BE2C (cell line): ENCODE data around the gene GDF15.

Experiments used
- DNase-seq: peaks from one replicate; pipeline ENCODE4 v3.0.0-alpha.2; 2020
- H3K27me3 ChIP-seq: fragments of 250-450 bp; sonication (Bioruptor Pico); 2 replicates; pipeline ENCODE4 v1.5.1; 2020; ENCODE audit warnings: mild to moderate bottlenecking
- H3K36me3 ChIP-seq: fragments of 250-450 bp; sonication (Bioruptor Pico); 2 replicates; pipeline ENCODE4 v1.5.1; 2020; ENCODE audit warnings: mild to moderate bottlenecking
- H3K4me1 ChIP-seq: fragments of 250-450 bp; sonication (Bioruptor Pico); 2 replicates; pipeline ENCODE4 v1.5.1; 2020
- H3K4me3 ChIP-seq: 2 replicates; pipeline ENCODE4 v1.5.1; 2011; ENCODE audit warnings: low read depth, low read length
- H3K9me3 ChIP-seq: fragments of 250-450 bp; sonication (Bioruptor Pico); 2 replicates; pipeline ENCODE4 v1.5.1; 2020
- TF ChIP-seq, protein P1 (sequence below): IDR thresholded peaks from 2 replicates; pipeline ENCODE4 v1.5.1; 2012; ENCODE audit warnings: mild to moderate bottlenecking, low read depth, low read length

Gene GDF15

GRCh38 chr19:18435178-18435841, 49.4 kb downstream of the GDF15 start:
- H3K4me1 ChIP-seq = peaks cover 25% of the 10 kb centered on the region
- TF ChIP-seq, protein P1, sequence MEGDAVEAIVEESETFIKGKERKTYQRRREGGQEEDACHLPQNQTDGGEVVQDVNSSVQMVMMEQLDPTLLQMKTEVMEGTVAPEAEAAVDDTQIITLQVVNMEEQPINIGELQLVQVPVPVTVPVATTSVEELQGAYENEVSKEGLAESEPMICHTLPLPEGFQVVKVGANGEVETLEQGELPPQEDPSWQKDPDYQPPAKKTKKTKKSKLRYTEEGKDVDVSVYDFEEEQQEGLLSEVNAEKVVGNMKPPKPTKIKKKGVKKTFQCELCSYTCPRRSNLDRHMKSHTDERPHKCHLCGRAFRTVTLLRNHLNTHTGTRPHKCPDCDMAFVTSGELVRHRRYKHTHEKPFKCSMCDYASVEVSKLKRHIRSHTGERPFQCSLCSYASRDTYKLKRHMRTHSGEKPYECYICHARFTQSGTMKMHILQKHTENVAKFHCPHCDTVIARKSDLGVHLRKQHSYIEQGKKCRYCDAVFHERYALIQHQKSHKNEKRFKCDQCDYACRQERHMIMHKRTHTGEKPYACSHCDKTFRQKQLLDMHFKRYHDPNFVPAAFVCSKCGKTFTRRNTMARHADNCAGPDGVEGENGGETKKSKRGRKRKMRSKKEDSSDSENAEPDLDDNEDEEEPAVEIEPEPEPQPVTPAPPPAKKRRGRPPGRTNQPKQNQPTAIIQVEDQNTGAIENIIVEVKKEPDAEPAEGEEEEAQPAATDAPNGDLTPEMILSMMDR = no peak
- H3K36me3 ChIP-seq = peaks cover 31% of the 10 kb centered on the region
- H3K27me3 ChIP-seq = no peaks in the 10 kb centered on the region
- no peak overlapping the region for H3K4me3 ChIP-seq
- DNase-seq = no peak
- no peaks in the 10 kb centered on the region for H3K9me3 ChIP-seq

GRCh38 chr19:18435842-18436670, 50.1 kb downstream of the GDF15 start:
- Histone ChIP-seq H3K4me3 (no peak overlapping the region; the same call in 1 of the 2 replicates), H3K27me3 (no peaks in the 10 kb centered on the region), H3K4me1 (peaks cover 25% of the 10 kb centered on the region), H3K36me3 (peaks cover 28% of the 10 kb centered on the region), H3K9me3 (no peaks in the 10 kb centered on the region)
- TF ChIP-seq, protein P1 = no peak
- no peak for DNase-seq

- no peaks in the 10 kb centered on the region for H3K9me3 ChIP-seq
- H3K4me1 ChIP-seq = peaks cover 23% of the 10 kb centered on the region
- TF ChIP-seq, protein P1 = no peak
- peaks cover 27% of the 10 kb centered on the region for H3K36me3 ChIP-seq
- H3K4me3 ChIP-seq = peak overlapping the region; percentile 51
- peak; percentile 90 for DNase-seq
- no peaks in the 10 kb centered on the region for H3K27me3 ChIP-seq
These were observed 50.9 kb downstream of the GDF15 start for GRCh38 chr19:18436671-18437490.

- TF ChIP-seq, protein P1 = no peak
- Histone ChIP-seq H3K4me3 (peak within 1 kb of the TSS; percentile 56), H3K9me3 (no peaks in the 10 kb centered on the region), H3K27me3 (no peaks in the 10 kb centered on the region), H3K36me3 (peaks cover 22% of the 10 kb centered on the region), H3K4me1 (peaks cover 17% of the 10 kb centered on the region)
- DNase-seq = peak; percentile 52
These were observed 51.8 kb downstream of the GDF15 start, which contains the start of gene ISYNA1 for GRCh38 chr19:18437491-18438330. Gene ISYNA1 (minus strand): TSS chr19:18438133. CDS start chr19:18437979, 154 bp downstream.

DNA sequence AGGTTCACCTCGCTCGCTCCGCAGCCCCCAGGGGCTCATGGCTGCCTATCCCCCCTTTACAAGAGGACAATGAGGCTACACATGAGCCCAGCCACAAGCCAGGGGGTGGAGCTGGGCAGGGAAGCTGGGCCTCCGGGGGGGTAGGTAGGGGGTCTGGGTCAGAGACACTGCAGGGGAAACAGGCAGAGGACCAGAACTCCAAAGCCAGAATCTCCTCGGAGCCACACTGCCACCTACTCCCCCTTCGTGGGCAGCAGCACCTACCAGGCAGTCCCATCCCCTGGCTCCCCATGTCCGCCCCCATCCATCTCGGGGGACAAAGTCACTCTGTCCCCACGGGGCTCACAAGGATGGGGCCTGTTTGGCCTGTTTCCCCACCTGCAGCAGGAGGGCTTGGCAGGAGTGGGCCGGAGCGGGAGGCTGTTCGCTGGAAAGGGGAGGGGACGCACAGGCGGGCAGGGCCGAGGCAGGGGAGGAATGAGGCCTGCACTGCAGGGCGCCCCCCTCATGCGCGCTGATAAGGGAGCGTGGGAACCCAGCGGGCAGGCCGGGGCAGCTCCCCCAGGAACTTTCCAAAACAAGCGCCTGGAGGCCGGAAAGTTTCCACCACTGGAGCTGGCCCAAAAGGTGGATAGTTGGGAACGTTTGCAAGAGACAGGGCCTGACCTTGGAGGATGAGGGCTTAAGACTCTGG, 52.5 kb downstream of the GDF15 start:
- H3K4me3 ChIP-seq = no peak overlapping the region
- H3K9me3 ChIP-seq = no peaks in the 10 kb centered on the region
- no peak for DNase-seq
- TF ChIP-seq, protein P1 = no peak
- no peaks in the 10 kb centered on the region for H3K27me3 ChIP-seq
- H3K36me3 ChIP-seq = peaks cover 17% of the 10 kb centered on the region
- H3K4me1 ChIP-seq = peaks cover 12% of the 10 kb centered on the region
